Neural progenitor cell (in vitro differentiated cells): Measurements from ENCODE around the gene PADI3.

Source experiments
- EZH2 ChIP-seq: fragments of 200-600 bp; sonication (generic); IDR thresholded peaks from 2 replicates; pipeline ENCODE4 v1.6.1; 2017; ENCODE audit warnings: antibody characterized with exemption, mild to moderate bottlenecking, moderate library complexity
- EZH2phosphoT487 ChIP-seq: fragments of 200-600 bp; sonication (generic); IDR thresholded peaks from 2 replicates; pipeline ENCODE4 v1.6.1; 2017; ENCODE audit warnings: antibody characterized with exemption
- TF ChIP-seq, protein P1 (sequence below): fragments of 200-600 bp; sonication (generic); IDR thresholded peaks from 2 replicates; pipeline ENCODE4 v1.5.1; 2017; ENCODE audit warnings: antibody characterized with exemption, mild to moderate bottlenecking

DNA sequence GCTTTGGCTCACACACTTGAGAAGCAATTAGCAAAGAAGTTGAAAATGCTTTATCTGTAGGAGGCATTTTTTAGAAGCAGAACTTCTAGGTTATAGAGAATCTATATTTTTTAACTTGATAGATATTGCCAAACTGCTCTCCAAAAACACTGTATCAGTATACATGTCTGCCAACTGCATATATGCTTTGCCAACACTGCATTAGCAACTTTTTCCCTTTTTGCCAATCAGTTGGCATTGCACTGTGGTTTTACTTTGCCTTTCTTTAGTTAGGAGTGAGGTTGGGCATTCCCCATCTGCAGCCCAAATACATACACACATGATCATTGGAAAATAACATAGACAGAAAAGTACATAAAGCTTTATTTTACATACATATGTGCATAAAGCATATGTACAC is 15.0 kb downstream of the PADI3 start:
- TF ChIP-seq, protein P1, sequence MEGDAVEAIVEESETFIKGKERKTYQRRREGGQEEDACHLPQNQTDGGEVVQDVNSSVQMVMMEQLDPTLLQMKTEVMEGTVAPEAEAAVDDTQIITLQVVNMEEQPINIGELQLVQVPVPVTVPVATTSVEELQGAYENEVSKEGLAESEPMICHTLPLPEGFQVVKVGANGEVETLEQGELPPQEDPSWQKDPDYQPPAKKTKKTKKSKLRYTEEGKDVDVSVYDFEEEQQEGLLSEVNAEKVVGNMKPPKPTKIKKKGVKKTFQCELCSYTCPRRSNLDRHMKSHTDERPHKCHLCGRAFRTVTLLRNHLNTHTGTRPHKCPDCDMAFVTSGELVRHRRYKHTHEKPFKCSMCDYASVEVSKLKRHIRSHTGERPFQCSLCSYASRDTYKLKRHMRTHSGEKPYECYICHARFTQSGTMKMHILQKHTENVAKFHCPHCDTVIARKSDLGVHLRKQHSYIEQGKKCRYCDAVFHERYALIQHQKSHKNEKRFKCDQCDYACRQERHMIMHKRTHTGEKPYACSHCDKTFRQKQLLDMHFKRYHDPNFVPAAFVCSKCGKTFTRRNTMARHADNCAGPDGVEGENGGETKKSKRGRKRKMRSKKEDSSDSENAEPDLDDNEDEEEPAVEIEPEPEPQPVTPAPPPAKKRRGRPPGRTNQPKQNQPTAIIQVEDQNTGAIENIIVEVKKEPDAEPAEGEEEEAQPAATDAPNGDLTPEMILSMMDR: no peak
- TF ChIP-seq EZH2: no peak
- TF ChIP-seq EZH2phosphoT487: no peak
